Choroid plexus epithelial cell (primary cell): ENCODE data around the gene MEIKIN.

Experiments used
- DNase-seq: peaks from one replicate; pipeline ENCODE4 v3.0.0-alpha.2; 2010; ENCODE audit warnings: low read depth
- H3K4me3 ChIP-seq: 2 replicates; pipeline ENCODE4 v1.5.1; 2011; ENCODE audit warnings: low read depth, mild to moderate bottlenecking, control low read depth, low read length, moderate library complexity
- TF ChIP-seq, protein P1 (sequence below): conservative IDR thresholded peaks from 2 replicates; pipeline ENCODE4 v1.5.1; 2011; ENCODE audit warnings: low read depth, mild to moderate bottlenecking, control low read depth, inconsistent platforms, low read length, moderate library complexity

Gene MEIKIN

DNA sequence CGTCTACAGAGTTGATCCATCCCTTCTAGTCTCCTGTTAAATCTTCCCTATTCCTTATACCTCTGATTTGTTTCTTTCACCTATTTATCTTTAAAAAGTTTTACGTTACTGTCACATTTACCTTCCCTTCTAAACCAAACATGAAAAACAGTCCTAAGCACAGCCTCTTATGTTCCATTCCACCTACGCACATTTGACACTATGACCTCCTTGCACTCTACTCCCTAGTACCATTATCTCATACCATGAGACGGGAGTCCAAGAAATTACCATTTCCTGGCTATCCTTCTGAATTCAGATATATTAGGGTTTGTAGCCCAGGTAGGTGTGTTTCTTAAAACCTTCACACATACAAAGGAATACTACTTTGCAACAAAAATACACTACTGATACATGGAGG lies 173.8 kb downstream of the MEIKIN start:
- no peak for DNase-seq
- H3K4me3 ChIP-seq, result no peak overlapping the region
- TF ChIP-seq, protein P1, sequence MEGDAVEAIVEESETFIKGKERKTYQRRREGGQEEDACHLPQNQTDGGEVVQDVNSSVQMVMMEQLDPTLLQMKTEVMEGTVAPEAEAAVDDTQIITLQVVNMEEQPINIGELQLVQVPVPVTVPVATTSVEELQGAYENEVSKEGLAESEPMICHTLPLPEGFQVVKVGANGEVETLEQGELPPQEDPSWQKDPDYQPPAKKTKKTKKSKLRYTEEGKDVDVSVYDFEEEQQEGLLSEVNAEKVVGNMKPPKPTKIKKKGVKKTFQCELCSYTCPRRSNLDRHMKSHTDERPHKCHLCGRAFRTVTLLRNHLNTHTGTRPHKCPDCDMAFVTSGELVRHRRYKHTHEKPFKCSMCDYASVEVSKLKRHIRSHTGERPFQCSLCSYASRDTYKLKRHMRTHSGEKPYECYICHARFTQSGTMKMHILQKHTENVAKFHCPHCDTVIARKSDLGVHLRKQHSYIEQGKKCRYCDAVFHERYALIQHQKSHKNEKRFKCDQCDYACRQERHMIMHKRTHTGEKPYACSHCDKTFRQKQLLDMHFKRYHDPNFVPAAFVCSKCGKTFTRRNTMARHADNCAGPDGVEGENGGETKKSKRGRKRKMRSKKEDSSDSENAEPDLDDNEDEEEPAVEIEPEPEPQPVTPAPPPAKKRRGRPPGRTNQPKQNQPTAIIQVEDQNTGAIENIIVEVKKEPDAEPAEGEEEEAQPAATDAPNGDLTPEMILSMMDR, result no peak

DNA sequence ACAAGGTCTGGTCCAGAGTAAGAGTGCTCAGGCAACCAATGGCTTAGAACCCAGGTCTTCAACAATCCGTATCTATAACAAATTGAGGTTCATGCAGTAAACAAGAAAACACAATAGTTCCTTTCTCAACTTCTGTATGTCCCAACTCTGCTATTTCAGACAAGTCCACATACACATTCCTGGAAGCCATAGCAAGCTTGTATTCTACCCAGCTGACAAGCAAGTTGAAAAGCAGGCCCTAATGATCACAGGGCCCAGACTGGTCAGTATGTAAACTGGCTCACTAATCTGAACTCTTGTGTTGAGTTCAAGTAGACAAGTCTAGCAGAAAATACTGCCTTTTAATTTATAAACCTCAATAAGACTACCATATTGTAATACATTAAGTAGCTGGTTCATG lies 175.5 kb downstream of the MEIKIN start:
- DNase-seq, result peak; percentile 33

DNA sequence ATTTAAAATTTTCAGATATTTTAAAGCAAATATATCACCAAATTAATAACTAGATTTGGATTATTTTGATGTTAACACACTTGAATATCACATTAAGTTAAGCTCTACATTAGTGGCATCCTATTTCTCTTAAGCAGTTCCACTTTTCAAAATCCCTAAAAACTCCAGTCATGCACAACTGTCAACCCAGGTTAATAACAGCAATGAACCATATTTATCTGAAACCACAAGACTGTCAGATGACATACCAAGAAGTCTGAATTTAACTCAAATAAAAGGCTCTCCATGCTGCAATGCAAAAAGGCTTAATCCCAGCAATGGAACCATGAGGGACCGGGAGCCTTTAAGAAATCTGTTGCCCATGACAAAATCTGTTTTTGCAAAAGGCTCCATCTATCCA lies 176.1 kb downstream of the MEIKIN start:
- TF ChIP-seq, protein P1, result no peak
- H3K4me3 ChIP-seq, result no peak overlapping the region
- no peak for DNase-seq

More for the DNA sequence above, 175.5 kb downstream of the MEIKIN start:
- H3K4me3 ChIP-seq, result no peak overlapping the region
- TF ChIP-seq, protein P1, result no peak

DNA sequence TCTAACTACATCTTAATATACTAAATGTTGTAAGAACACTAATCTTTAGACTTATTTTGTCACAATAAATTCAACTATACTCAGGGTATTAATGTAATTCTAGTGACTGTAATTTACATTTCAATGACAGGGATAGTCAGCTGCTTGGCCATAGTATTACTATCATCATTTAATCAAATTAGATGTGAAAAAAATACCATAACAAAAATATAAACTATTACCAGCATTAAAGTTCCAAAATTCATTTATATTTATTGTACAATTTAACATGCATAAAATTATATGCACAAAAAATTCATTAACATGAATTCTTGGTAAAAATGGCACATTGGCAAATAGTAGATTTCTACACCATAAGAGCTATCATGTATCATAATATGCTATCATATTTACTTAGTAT lies 177.6 kb downstream of the MEIKIN start:
- no peak for DNase-seq
- no peak overlapping the region for H3K4me3 ChIP-seq
- TF ChIP-seq, protein P1, result no peak

DNA sequence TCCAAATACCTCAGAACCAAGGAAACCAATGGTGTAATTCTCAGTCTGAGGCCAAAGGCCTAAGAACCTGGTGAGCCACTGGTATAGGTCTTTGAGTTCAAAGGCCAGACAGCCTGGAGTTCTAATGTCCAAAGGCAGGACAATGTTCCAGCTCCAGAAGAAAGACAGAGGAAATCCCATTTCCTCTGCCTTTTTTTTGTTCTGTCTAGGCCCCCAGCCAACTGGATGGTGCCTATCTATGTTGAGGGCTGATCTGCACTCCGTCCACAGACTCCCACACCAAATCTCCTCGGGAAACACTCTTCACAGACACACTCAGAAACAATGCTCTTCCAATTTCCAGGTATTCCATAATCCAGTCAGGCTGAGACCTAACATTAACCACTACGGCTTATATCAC lies 178.8 kb downstream of the MEIKIN start:
- TF ChIP-seq, protein P1, result no peak
- no peak for DNase-seq
- no peak overlapping the region for H3K4me3 ChIP-seq

DNA sequence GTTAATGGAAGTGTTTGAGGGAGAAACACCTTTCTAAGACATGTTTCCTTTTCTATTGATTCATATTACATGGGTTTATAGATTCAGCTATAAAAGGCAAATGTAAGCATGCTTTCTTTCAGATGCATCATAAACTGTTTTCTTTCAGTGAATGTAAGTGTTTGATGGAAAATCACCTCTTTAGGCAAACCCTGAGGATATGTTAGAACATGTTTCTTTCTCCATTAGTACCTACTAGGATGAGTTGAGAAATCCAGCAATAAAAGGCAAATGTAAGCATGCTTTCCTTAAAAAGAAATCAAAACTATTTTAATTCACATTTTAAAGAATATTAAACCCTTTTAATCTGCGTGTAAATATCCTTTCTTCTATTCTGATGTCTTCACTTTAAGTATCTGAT lies 180.2 kb downstream of the MEIKIN start:
- TF ChIP-seq, protein P1, result no peak
- H3K4me3 ChIP-seq, result no peak overlapping the region
- no peak for DNase-seq

DNA sequence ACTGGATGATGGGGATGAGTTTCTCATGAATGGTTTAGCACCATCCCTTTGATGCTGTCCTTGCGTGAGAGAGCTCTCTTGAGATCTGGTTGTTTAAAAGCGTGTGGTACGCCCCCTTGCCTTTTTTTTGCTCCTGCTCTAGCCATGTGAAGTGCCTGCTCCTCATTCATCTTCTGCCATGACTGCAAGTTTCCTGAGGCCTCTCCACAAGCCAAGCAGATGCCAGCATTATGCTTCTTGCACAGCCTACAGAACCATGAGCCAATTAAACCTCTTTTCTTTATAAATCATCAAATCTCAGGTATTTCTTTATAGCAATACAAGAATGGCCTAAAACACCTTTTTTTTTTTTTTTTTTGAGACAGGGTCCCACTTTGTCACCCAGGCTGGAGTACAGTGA lies 181.5 kb downstream of the MEIKIN start:
- TF ChIP-seq, protein P1, result no peak
- H3K4me3 ChIP-seq, result no peak overlapping the region
- DNase-seq, result no peak
